K562 (cell line): ENCODE results near the gene MYMX. TPM values are rescaled to one million over a fixed set of nuclear protein-coding genes. Genes with fewer than 3 reads are reported as not detected.

ENCODE experiments used
- BCLAF1 ChIP-seq, 2 experiments: fragments of 450-650 bp in 1 of 2; IDR thresholded peaks; 2 replicates each; pipeline ENCODE4 v1.6.1; 2011 to 2017; ENCODE audit warnings: low read depth in 2 of 2, antibody characterized with exemption in 1 of 2, borderline replicate concordance in 1 of 2, low read length in 1 of 2, mild to moderate bottlenecking in 1 of 2, mixed read lengths in 1 of 2; ENCODE audit not compliant: control insufficient read depth in 1 of 2
- CHAMP1 ChIP-seq: fragments of 450-650 bp; IDR thresholded peaks from 2 replicates; pipeline ENCODE4 v1.6.1; 2016; ENCODE audit warnings: mild to moderate bottlenecking
- GATAD2B ChIP-seq: fragments of 450-650 bp; IDR thresholded peaks from 2 replicates; pipeline ENCODE4 v1.6.1; 2017; ENCODE audit warnings: mild to moderate bottlenecking, borderline replicate concordance
- HMBOX1 ChIP-seq: sonication (generic); IDR thresholded peaks from 2 replicates; pipeline ENCODE4 v1.6.1; 2016
- SMARCE1 ChIP-seq: fragments of 450-650 bp; IDR thresholded peaks from 2 replicates; pipeline ENCODE4 v1.7.1; 2016; ENCODE audit warnings: mild to moderate bottlenecking
- STAG1 ChIP-seq: sonication (generic); formaldehyde crosslinking; IDR thresholded peaks from 2 replicates; pipeline ENCODE4 v1.5.0; 2020; ENCODE audit warnings: missing genetic modification reagents, borderline replicate concordance
- ZBTB1 ChIP-seq: sonication (generic); formaldehyde crosslinking; IDR thresholded peaks from 2 replicates; pipeline ENCODE4 v1.8.1; 2023; ENCODE audit warnings: missing genetic modification reagents, low read depth, mild to moderate bottlenecking, borderline replicate concordance
- ZBTB34 ChIP-seq: fragments of 250-450 bp; sonication (Bioruptor Pico); IDR thresholded peaks from 2 replicates; pipeline ENCODE4 v1.8.0; 2021; ENCODE audit warnings: mild to moderate bottlenecking, moderate library complexity
- ZNF318 ChIP-seq, 2 experiments: fragments of 450-650 bp; IDR thresholded peaks; 2 replicates each; pipeline ENCODE4 v1.6.1; 2016; ENCODE audit warnings: mild to moderate bottlenecking in 2 of 2, borderline replicate concordance in 1 of 2, low read depth in 1 of 2, moderate library complexity in 1 of 2
- polyA plus RNA-seq, 8 experiments: library from polyadenylated mRNA; depleted of rRNA in 4 of 8; stranded (reverse) in 5 of 8; unstranded in 3 of 8; fragments of >200 nt; fragmentation: Nextera tagmentation in 2 of 8; fragmentation: Illumina TruSeq in 1 of 8; extraction: Ambion mirVana in 2 of 8; extraction: Trizol in 1 of 8; gene quantifications; 2 replicates each; pipeline versions ENCODE4 v1.2.1 to v1.2.3, GENCODE V29; 2011 to 2014; ENCODE audit warnings: inconsistent platforms in 1 of 8, missing spikeins in 1 of 8
- total RNA-seq, 7 experiments: library from RNA; depleted of rRNA in 6 of 7; stranded (reverse); fragments of >200 nt in 6 of 7; fragmentation: Illumina TruSeq in 2 of 7; extraction: Trizol in 2 of 7; gene quantifications; 2 replicates each; pipeline versions ENCODE4 v1.2.1 to v1.2.3, GENCODE V29; 2011 to 2021; ENCODE audit warnings: low replicate concordance in 1 of 7

The MYMX gene
- total and polyA plus RNA-seq, 9 of the 15 experiments (the other 6 are each of a cell fraction or from before 2014, with no cell fraction given): 0.12 TPM; not detected in 8

GRCh38 chr6:44249082-44249748 is 32.5 kb downstream of the MYMX start (continued):
- TF ChIP-seq ZBTB1 (CRISPR knock-in tag) (no peak), GATAD2B (no peak), HMBOX1 (no peak), ZNF318 (IDR thresholded peaks at IDR 0.05; ENCODE audit: borderline replicate concordance in 1 of 2, low read depth in 1 of 2) (no peak), STAG1 (no peak), SMARCE1 (no peak), BCLAF1 (IDR thresholded peaks at IDR 0.05; ENCODE audit: borderline replicate concordance in 1 of 2, control insufficient read depth in 1 of 2, low read depth in 2 of 2, low read length in 1 of 2) (no peak), ZBTB34 (CRISPR knock-in tag) (no peak), CHAMP1 (no peak)
